Spleen (tissue), 7 donors: ENCODE data around the gene OSBPL8.

Experiments
- POLR2A ChIP-seq, 3 donors: fragments of 450-650 bp; IDR thresholded peaks; one replicate each; pipeline ENCODE4 v1.5.1; 2017; ENCODE audit warnings: antibody characterized with exemption in 3 of 3, mild to moderate bottlenecking in 1 of 3
- POLR2AphosphoS5 ChIP-seq, 3 donors: sonication (generic); formaldehyde crosslinking; IDR thresholded peaks; one replicate each; pipeline ENCODE4 v1.5.1; 2017; ENCODE audit warnings: antibody characterized with exemption in 3 of 3
- TF ChIP-seq, protein P1 (sequence below), 11 experiments: fragments of 200-600 bp in 7 of 11; fragments of 450-650 bp in 4 of 11; sonication (generic) in 4 of 11; IDR thresholded peaks in 8 of 11; conservative IDR thresholded peaks in 3 of 11; 1 replicate in 7 of 11; 2 replicates in 4 of 11; pipeline versions ENCODE4 v1.4.0 to v1.8.0; 2016 to 2021; ENCODE audit warnings: antibody characterized with exemption in 11 of 11, inconsistent platforms in 4 of 11, mild to moderate bottlenecking in 1 of 11
- donor health status: DM: no; HTN: no; CAD: no; lungs with moderate emphysema.
- donor health status: DM: no; HTN: no; CAD: no.
- donor health status: DM: no; HTN: no; CAD: no.

DNA sequence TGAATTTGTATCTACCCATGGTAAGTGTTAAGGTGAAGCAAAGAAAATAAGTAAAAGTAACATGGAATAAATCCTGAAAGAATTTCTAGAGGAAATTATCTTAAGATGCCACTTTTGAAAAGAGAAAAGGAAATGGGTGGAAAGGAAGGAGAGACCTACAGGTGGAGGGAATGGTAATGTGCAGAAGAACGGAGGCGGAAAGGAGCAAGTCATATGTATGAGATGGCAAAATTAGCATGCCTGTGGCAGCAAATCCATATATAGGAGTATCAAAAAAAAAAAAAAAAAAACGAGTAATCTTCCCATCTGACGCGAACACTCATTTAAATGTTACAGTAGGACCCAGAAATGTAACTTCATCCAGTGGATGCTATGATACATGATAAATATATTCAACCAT, 23.0 kb downstream of the OSBPL8 start:
- TF ChIP-seq, protein P1, sequence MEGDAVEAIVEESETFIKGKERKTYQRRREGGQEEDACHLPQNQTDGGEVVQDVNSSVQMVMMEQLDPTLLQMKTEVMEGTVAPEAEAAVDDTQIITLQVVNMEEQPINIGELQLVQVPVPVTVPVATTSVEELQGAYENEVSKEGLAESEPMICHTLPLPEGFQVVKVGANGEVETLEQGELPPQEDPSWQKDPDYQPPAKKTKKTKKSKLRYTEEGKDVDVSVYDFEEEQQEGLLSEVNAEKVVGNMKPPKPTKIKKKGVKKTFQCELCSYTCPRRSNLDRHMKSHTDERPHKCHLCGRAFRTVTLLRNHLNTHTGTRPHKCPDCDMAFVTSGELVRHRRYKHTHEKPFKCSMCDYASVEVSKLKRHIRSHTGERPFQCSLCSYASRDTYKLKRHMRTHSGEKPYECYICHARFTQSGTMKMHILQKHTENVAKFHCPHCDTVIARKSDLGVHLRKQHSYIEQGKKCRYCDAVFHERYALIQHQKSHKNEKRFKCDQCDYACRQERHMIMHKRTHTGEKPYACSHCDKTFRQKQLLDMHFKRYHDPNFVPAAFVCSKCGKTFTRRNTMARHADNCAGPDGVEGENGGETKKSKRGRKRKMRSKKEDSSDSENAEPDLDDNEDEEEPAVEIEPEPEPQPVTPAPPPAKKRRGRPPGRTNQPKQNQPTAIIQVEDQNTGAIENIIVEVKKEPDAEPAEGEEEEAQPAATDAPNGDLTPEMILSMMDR (IDR thresholded peaks at IDR 0.05 in 8 of 11, conservative IDR thresholded peaks at IDR 0.05 in 3 of 11): no peak
- TF ChIP-seq POLR2AphosphoS5 (IDR thresholded peaks at IDR 0.05) (no peak), POLR2A (IDR thresholded peaks at IDR 0.05) (no peak)
